Uterus (tissue), 4 donors: Measurements from ENCODE around the gene RGSL1. TPM values are rescaled to one million over a fixed set of nuclear protein-coding genes. Genes with fewer than 3 reads are reported as not detected.

Experiments used
- DNase-seq, 2 donors: peaks; one replicate each; pipeline ENCODE4 v3.0.0-alpha.2; 2019 to 2020
- H3K27ac ChIP-seq, 2 donors: fragments of 200-600 bp; sonication (generic); 1 replicate in 1 of 2; 2 replicates in 1 of 2; pipeline ENCODE4 v1.5.1; 2016 to 2018
- H3K27me3 ChIP-seq, 2 donors: fragments of 200-600 bp; sonication (generic); one replicate each; pipeline ENCODE4 v1.5.1; 2018 to 2019; ENCODE audit warnings: control low read depth in 1 of 2
- H3K36me3 ChIP-seq, 2 donors: fragments of 200-600 bp; sonication (generic); one replicate each; pipeline ENCODE4 v1.5.1; 2019; ENCODE audit warnings: control low read depth in 1 of 2
- H3K4me1 ChIP-seq, 2 donors: fragments of 200-600 bp; sonication (generic); one replicate each; pipeline ENCODE4 v1.5.1; 2018 to 2019; ENCODE audit warnings: control low read depth in 1 of 2
- H3K4me3 ChIP-seq, 2 donors: fragments of 200-600 bp; sonication (generic); 1 replicate in 1 of 2; 2 replicates in 1 of 2; pipeline ENCODE4 v1.5.1; 2018 to 2019; ENCODE audit warnings: mild to moderate bottlenecking in 1 of 2
- H3K9me3 ChIP-seq, 2 donors: fragments of 200-600 bp; sonication (generic); one replicate each; pipeline ENCODE4 v1.5.1; 2019; ENCODE audit warnings: control low read depth in 1 of 2
- POLR2A ChIP-seq, 2 donors: fragments of 450-650 bp; IDR thresholded peaks; one replicate each; pipeline ENCODE4 v1.6.1; 2016; ENCODE audit warnings: antibody characterized with exemption in 2 of 2, mild to moderate bottlenecking in 1 of 2, moderate library complexity in 1 of 2
- intact Hi-C: fragments of 100-400 bp; cut with DNase I; formaldehyde crosslinking; loops from one replicate; pipeline ENCODE4 v1.15.1; 2023; ENCODE audit warnings: low total_unique reads
- total RNA-seq, 4 donors: library from RNA; depleted of rRNA in 3 of 4; stranded (reverse); fragments of >200 nt in 3 of 4; gene quantifications; one replicate each; pipeline versions ENCODE4 v1.1.0 to v1.2.4, GENCODE V29; 2014 to 2023
- TF ChIP-seq, protein P1 (sequence below), 4 experiments: fragments of 200-600 bp in 2 of 4; fragments of 450-650 bp in 2 of 4; sonication (generic) in 2 of 4; IDR thresholded peaks; one replicate each; pipeline ENCODE4 v1.5.1; 2016 to 2019; ENCODE audit warnings: antibody characterized with exemption in 4 of 4, mild to moderate bottlenecking in 2 of 4, moderate library complexity in 1 of 4
- donor health status: DM: yes; HTN: yes; CAD: no.

The RGSL1 gene
- total RNA-seq, 4 donors from 2014 or later = not detected

DNA sequence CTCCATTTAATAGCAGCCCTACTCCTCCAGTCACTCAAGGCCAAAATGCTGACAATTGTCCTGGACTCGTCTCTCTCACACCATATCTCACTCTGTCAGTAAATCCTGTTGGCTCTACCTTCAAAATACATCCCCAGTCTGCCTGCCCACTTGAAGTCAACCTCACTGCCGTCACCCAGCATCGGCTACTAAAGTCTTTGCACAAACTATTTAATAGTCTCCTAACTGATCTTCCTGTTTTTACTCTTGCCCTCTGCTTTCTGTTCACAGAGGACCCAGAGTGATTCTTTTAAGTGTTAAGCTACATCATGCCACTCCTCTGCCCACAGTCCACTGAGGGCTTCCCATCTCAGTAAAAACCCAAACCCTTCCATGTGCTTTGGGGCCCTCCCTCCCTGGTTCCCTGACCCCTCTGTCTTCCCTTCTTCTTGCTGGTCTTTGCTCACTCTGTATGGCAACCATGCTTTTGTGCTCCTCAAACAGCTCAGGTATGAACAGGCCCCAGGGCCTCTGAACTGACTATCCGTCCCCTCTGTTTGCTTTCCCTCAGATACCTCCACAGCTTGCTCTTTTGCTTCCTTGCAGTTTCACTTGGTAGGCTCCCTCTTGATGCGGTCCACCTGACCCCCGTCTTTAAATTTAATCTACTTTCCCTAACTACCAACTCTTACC, 120.1 kb downstream of the RGSL1 start:
- Histone ChIP-seq H3K27me3 (no peaks in the 10 kb centered on the region), H3K4me3 (no peak overlapping the region), H3K36me3 (no peaks in the 10 kb centered on the region), H3K27ac (no peak overlapping the region), H3K4me1 (no peaks in the 10 kb centered on the region), H3K9me3 (no peaks in the 10 kb centered on the region)
- intact Hi-C loops = no loop called here
- TF ChIP-seq, protein P1, sequence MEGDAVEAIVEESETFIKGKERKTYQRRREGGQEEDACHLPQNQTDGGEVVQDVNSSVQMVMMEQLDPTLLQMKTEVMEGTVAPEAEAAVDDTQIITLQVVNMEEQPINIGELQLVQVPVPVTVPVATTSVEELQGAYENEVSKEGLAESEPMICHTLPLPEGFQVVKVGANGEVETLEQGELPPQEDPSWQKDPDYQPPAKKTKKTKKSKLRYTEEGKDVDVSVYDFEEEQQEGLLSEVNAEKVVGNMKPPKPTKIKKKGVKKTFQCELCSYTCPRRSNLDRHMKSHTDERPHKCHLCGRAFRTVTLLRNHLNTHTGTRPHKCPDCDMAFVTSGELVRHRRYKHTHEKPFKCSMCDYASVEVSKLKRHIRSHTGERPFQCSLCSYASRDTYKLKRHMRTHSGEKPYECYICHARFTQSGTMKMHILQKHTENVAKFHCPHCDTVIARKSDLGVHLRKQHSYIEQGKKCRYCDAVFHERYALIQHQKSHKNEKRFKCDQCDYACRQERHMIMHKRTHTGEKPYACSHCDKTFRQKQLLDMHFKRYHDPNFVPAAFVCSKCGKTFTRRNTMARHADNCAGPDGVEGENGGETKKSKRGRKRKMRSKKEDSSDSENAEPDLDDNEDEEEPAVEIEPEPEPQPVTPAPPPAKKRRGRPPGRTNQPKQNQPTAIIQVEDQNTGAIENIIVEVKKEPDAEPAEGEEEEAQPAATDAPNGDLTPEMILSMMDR (IDR thresholded peaks at IDR 0.05) = no peak
- TF ChIP-seq POLR2A (IDR thresholded peaks at IDR 0.05) = no peak
- no peak for DNase-seq

DNA sequence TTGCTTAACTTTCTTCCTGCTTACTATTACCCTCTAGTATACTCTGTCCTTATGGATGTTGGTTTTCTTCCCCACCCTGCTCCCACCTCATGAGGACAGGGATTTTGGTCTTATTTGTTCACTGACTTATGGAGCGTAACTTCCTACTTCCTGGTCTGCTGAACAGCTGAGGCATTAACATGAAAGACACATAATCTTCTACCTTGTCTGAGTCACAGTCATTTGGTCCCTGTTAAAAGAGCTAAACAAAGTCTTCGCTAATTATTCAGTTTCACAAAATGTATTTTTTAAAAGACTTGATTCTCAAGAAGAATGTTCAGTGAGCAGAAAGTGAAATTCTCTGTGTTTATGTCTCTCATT, 120.6 kb downstream of the RGSL1 start:
- Histone ChIP-seq H3K27ac (no peak overlapping the region), H3K36me3 (no peaks in the 10 kb centered on the region), H3K27me3 (no peaks in the 10 kb centered on the region), H3K4me1 (no peaks in the 10 kb centered on the region), H3K4me3 (no peak overlapping the region), H3K9me3 (no peaks in the 10 kb centered on the region)
- TF ChIP-seq POLR2A (IDR thresholded peaks at IDR 0.05) = no peak
- TF ChIP-seq, protein P1 (IDR thresholded peaks at IDR 0.05) = no peak
- DNase-seq = no peak
- intact Hi-C loops = no loop called here

DNA sequence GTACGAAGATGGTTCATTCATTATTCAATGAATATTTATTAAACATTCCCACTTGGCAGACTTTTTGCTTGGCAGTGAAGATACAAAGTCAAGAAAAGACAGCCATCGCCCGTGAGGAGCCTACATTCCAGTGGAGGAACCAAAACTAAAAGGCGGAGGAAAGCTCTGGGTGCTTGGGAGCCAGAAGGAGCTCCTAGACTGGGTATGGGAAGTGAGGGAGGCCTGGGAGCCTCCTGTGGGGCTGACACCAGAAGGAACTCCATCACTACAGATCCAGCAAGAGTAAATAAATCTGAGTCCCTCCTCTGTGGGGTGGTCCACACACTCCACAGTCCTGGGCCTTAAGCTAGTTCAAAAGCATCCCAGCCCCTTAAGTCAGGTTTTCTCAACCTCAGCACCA, 124.2 kb downstream of the RGSL1 start:
- H3K4me3 ChIP-seq = no peak overlapping the region
- TF ChIP-seq, protein P1 (IDR thresholded peaks at IDR 0.05) = no peak
- TF ChIP-seq POLR2A (IDR thresholded peaks at IDR 0.05) = no peak
- DNase-seq = no peak
- no peaks in the 10 kb centered on the region for H3K27me3 ChIP-seq
- intact Hi-C loops = no loop called here
- no peaks in the 10 kb centered on the region for H3K4me1 ChIP-seq
- no peaks in the 10 kb centered on the region for H3K9me3 ChIP-seq
- H3K36me3 ChIP-seq = no peaks in the 10 kb centered on the region
- no peak overlapping the region for H3K27ac ChIP-seq

DNA sequence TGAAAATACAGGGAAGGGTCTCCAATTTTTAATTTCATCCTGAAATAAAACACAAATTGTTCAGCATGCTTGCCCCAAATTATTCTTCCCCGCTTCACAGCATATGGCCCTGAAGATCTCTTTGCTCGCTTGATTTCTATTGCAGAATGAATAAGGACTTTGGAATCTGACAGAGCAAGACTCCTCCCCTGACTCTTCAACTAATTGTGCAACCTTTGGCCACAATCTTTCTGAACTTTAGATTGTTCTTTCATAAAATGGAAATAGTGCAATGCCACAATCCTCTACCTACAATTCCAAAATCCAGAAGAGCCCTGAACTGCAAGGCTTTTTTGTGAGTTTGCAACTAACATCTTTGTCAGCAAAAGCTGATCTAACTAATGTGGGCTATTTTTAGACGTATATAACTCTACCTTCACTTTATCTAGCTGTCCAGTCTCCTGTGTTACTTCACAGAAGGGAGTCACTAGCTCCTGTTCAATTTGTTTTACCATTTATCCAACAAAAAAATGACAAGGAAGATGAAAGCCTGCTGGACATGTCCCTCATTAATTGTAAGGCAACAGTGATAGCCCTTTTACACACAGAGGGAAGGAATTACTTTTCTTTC, 125.7 kb downstream of the RGSL1 start:
- H3K36me3 ChIP-seq = no peaks in the 10 kb centered on the region

DNA sequence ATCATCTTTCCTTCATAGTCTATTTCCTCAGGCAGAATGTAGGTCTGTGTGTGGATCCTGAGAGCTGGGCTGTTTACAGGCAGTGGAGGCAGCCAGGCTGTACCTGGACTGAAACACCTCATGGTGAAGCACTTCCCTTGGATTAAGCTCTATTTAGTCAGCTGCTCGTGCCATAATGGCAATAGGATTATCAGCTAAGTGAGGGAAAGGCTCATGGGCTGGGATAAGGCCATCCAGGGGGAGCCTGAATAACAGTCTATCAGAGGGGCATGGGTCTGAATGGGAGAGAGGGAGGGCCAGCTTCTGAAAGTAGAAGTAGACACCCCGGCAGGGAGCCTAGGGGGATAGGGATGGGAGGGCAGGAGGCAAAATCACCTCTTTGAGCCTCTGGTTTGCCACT, 130.8 kb downstream of the RGSL1 start:
- intact Hi-C loops = no loop called here
- DNase-seq = no peak

More for the DNA sequence above, 125.7 kb downstream of the RGSL1 start:
- Histone ChIP-seq H3K27me3 (no peaks in the 10 kb centered on the region), H3K4me3 (no peak overlapping the region), H3K4me1 (no peaks in the 10 kb centered on the region), H3K27ac (no peak overlapping the region), H3K9me3 (no peaks in the 10 kb centered on the region)
- no peak for TF ChIP-seq POLR2A (IDR thresholded peaks at IDR 0.05)
- TF ChIP-seq, protein P1 (IDR thresholded peaks at IDR 0.05) = no peak
- no peak for DNase-seq
- intact Hi-C loops = no loop called here

More for the DNA sequence above, 130.8 kb downstream of the RGSL1 start:
- H3K4me3 ChIP-seq = no peak overlapping the region
- no peaks in the 10 kb centered on the region for H3K9me3 ChIP-seq
- H3K36me3 ChIP-seq = no peaks in the 10 kb centered on the region
- TF ChIP-seq, protein P1 (IDR thresholded peaks at IDR 0.05) = no peak
- no peaks in the 10 kb centered on the region for H3K27me3 ChIP-seq
- H3K4me1 ChIP-seq = peaks cover 0 to 3% of the 10 kb centered on the region in 2 donors
- H3K27ac ChIP-seq = no peak overlapping the region
